Dedifferentiated amniotic fluid mesenchymal stem cell (primary cell): ENCODE data around the gene COPB2.
"Not testable (repeated sequence)": the region's sequence is repeated elsewhere in the genome, so short reads cannot be mapped to it uniquely, and the experiment has no call there.

Experiments
- DNase-seq: peaks from one replicate; pipeline ENCODE4 v3.0.0-alpha.2; 2016; ENCODE audit errors: extremely low spot score

Gene COPB2

GRCh38 chr3:139378587-139379241 is 10.7 kb downstream of the COPB2 start:
- no peak for DNase-seq

GRCh38 chr3:139377378-139377777 is 12.1 kb downstream of the COPB2 start:
- no peak for DNase-seq

- DNase-seq, result no peak
Observed at GRCh38 chr3:139374099-139374498, 15.3 kb downstream of the COPB2 start.

GRCh38 chr3:139364549-139364948 is 24.9 kb downstream of the COPB2 start:
- DNase-seq, result no peak

- DNase-seq, result no peak
Observed at GRCh38 chr3:139361276-139361675, 28.2 kb downstream of the COPB2 start.

GRCh38 chr3:139358841-139359562 is 30.4 kb downstream of the COPB2 start:
- no peak for DNase-seq

GRCh38 chr3:139357899-139358298 is 31.5 kb downstream of the COPB2 start:
- no peak for DNase-seq

- DNase-seq, result no peak
Observed at GRCh38 chr3:139355891-139356290, 33.6 kb downstream of the COPB2 start.

- no peak for DNase-seq
Observed at GRCh38 chr3:139355476-139355875, 34.0 kb downstream of the COPB2 start.

GRCh38 chr3:139354661-139355060 is 34.8 kb downstream of the COPB2 start:
- no peak for DNase-seq

- DNase-seq, result peak; percentile 52
Observed at GRCh38 chr3:139353920-139354556, 35.4 kb downstream of the COPB2 start.

- no peak for DNase-seq
Observed at GRCh38 chr3:139346771-139347170, 42.7 kb downstream of the COPB2 start.

- peak; percentile 92 for DNase-seq
Observed at GRCh38 chr3:139343895-139344856, 45.3 kb downstream of the COPB2 start, which contains the start of gene MRPS22. TSS of gene MRPS22 (plus strand) at chr3:139344020. CDS start at chr3:139344027, 7 bp downstream.

GRCh38 chr3:139342054-139342453 is 47.4 kb downstream of the COPB2 start:
- DNase-seq, result no peak

GRCh38 chr3:139340784-139341183 is 48.7 kb downstream of the COPB2 start:
- DNase-seq, result no peak

- DNase-seq, result no peak
Observed at GRCh38 chr3:139339219-139339906, 50.1 kb downstream of the COPB2 start.

- DNase-seq, result no peak
Observed at GRCh38 chr3:139338405-139338804, 51.0 kb downstream of the COPB2 start.

- not testable (repeated sequence) for DNase-seq
Observed at GRCh38 chr3:139334675-139335074, 54.8 kb downstream of the COPB2 start.

- no peak for DNase-seq
Observed at GRCh38 chr3:139332092-139332491, 57.4 kb downstream of the COPB2 start.

GRCh38 chr3:139329364-139329850 is 60.0 kb downstream of the COPB2 start:
- peak; percentile 67 for DNase-seq

- DNase-seq, result no peak
Observed at GRCh38 chr3:139328356-139328755, 61.1 kb downstream of the COPB2 start.
